HTERT RPE-1 (cell line): Measurements from ENCODE around the gene GPC3.
"Not testable (repeated sequence)": the region's sequence is repeated elsewhere in the genome, so short reads cannot be mapped to it uniquely, and the experiment has no call there.

Experiments used
- in situ Hi-C: fragments of 300-500 bp; cut with MboI; formaldehyde crosslinking; loops from 4 replicates; pipeline ENCODE4 v1.14.3; 2020; ENCODE audit warnings: low sequenced_read_pairs

Gene GPC3

DNA sequence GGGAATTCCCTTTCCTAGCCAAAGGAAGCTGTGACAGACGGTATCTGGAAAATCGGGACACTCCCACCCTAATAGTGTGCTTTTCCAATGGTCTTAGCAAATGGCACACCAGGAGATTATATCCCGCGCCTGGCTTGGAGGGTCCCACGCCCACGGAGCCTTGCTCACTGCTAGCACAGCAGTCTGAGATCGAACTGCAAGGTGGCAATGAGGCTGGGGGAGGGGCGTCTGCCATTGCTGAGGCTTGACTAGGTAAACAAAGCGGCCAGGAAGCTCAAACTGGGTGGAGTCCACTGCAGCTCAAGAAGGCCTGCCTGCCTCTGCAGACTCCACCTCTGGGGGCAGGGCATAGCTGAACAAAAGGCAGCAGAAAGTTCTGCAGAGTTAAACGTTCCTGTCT, 364.0 kb downstream of the GPC3 start:
- in situ Hi-C loops = not testable (repeated sequence)

DNA sequence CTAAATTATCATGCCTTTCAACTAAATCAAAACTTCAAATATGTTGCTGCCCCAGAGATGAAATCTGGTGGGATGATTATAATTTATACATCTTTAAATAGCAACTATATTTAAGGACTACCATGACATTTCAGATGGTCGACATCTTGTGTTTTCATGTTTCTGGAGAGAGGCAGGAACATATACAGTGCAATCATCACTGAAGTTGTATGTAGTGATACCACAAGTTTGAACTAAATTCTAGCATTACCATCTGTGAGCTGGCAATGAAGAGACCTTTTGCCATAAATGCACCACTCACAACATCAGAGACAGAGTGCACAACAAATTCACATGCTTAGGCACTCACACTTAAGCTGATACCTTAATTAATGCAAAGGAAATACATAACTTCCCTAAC, 373.7 kb downstream of the GPC3 start:
- in situ Hi-C loops = no loop called here

DNA sequence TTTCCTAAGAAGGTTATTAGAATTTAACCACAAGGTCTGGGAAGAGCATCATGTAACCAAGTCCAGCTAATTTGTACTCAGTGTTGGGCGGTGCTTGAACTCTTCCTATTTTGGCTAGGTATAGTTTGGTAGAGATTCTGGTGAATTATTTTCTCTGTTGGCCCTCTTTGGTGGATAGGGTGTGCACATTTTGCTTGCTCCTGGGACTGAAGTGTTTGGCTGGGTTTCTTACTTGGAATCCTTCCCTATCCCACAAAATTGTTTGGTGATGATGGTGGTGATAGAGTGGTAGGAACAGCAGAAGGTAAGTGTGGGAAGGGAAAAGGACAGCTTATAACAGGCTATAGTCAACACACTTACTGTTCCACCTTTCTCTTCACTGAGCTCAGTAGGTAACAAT, 375.3 kb downstream of the GPC3 start:
- in situ Hi-C loops = no loop called here

DNA sequence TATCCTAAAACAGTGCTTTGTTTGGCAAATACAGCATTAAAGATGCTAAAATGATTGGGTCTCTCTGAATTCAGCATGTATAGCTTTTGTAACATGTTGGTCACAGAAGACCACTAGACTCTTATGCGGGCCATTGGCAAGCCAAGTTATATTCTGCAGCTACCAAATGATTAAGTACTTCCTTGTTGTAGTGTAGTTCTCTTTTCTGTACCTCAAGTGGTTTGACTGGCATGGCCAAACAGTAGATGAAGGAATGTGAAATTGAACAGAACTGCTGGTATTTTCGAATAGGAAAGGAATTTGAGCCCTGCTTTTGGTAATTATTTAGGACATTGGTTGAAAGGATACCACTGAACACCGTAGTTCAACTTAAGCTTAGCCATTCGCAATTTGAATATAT, 376.2 kb downstream of the GPC3 start:
- in situ Hi-C loops = no loop called here

DNA sequence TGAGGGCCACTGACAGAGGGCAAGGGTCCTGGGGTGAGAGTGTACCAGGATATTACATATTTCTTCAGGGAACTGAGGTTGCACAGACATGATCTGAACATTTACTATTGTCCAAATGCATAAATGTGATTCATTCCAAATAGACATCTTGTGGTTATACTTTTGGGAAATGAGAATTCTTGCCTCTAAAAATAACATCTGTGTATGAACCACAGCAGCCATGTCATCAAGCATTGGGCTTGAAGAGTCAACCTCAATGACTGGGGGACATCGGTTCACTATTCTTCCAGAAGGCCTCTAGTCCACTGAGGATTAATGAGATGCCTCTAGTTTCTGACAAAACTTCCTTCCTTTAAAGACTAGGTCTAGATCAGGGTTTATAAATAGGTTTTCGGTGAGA, 377.0 kb downstream of the GPC3 start:
- in situ Hi-C loops = no loop called here

DNA sequence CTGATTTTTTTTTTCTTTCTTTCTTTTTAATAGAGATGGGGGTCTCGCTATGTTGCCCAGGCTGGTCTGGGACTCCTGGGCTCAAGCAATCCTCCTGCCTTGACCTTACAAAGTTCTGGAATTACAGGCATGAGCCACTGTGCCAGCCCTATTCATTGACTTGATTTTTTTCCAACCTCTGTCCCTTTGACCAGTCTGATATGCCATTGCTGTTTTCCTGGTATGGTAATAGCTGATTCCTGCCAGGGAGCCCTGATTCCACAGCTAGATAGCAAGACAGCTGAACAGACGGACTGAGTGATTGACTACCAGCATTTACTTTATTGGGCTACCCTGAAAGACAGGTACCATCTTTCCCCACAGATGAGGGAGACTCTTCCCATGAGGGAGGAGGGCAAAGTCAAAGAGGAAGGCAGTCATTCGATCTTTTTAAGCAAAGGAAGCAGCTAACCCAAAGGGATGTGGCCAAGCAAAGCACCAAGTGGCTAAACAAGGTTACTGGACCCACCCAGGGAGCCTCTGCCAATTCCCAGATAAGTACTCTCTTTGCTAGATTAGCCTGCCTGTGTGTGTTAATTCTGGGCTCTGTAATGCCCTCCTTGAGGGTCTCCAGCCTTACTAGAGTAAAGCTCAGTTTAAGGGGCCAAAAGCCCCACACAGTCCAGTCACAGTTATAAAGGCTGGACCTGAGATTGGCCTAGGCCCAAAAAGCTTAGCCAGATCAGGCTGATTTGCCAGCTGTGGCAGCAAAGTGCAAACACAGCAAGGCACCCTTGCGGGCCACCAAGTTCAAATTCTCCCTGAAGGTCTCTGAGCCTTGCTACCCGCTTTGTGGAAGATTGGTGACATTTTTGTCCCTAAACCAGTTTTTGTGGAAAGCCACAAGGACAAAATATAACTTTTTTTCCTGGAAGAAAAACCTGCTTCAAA, 377.7 kb downstream of the GPC3 start:
- in situ Hi-C loops = no loop called here

DNA sequence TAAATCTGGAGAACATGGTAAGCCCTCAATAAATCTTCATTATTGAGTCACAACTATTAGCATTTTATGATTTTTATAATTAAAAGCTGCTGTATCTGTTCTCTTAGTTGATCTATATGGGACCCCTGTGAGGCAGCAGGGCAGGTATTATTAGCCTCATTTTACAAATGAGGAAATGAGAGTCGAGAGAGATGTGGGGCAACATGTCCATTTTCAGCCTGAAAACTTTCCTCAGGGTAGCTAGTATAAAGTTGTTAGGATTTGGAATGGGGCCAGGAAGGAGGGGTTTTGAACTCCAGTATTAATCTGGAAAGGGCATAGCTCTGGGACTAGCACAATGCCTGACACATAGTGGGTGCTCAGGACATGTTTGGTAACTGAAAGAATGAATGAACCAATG, 378.4 kb downstream of the GPC3 start:
- in situ Hi-C loops = no loop called here

DNA sequence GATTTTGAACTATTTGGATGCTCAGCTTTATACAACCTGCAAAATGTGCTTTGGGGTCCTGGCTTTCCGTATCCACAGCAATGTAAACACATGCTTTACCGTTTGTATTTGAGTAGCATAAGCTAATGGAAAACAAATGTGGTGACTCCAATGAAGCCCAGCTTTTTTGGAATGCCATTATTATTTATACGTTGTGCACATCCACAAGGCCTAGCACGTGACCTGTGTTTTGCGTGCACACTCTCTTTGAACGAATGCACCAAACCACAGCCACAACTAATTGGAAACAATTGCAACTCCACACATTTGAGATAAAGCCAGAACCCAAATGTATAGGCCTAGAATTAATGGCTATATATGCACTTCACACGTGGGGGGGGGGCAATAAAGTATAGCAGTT, 380.6 kb downstream of the GPC3 start:
- in situ Hi-C loops = no loop called here

DNA sequence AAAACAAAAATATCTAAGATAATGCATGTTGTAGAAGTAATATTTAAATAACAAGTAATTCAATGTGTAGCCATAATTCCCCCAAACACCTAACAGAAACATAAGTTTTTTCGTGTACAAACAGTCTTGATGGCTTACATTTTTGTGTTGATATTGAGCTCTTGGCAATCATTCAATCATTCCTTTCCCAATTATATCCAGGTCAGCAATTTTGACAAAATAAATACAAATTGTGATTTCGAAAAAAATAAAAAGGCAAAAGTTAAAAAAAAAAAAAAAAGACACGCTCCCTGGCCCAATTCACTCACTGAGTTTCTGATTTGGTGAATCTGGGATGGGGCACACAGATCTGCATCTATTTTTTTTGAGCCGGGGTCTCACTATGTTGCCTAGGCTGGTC, 382.5 kb downstream of the GPC3 start:
- in situ Hi-C loops = no loop called here

DNA sequence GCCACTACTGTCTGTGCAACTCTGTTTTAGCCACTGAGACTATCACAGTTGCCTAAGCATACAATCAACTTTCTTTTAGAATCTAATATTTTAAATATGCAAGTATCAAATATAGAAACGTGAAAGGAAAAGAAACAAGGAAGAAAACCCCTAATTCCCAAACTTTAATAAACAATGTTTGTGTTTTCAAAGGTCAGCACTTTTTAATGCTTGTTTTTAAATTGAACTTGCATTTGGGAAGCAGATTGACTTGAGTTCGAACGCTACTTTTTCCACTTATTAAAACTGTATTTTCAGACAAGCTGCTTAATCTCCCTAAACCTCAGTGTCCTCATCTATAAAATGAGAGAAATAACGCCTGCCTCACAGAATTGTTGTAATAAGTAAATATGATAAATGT, 384.3 kb downstream of the GPC3 start:
- in situ Hi-C loops = no loop called here

DNA sequence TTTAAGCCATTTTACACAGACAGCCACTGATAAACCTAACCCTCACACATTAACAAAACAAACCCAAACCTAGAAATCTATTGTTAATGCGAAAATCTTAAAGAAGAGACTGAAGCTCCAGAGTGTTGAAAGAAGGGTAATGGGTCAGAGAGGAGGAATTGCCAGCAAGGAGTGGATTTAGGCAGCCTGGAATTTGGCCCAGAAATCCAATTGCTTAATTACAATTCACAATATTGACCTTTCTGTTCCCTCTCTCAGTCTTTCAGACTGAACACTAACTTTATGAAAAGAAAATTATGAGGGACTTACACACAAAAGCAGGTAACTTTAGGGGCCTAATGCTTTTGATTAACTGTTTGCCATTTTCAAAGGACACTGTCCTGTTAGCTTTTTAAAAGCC, 384.9 kb downstream of the GPC3 start:
- in situ Hi-C loops = no loop called here

DNA sequence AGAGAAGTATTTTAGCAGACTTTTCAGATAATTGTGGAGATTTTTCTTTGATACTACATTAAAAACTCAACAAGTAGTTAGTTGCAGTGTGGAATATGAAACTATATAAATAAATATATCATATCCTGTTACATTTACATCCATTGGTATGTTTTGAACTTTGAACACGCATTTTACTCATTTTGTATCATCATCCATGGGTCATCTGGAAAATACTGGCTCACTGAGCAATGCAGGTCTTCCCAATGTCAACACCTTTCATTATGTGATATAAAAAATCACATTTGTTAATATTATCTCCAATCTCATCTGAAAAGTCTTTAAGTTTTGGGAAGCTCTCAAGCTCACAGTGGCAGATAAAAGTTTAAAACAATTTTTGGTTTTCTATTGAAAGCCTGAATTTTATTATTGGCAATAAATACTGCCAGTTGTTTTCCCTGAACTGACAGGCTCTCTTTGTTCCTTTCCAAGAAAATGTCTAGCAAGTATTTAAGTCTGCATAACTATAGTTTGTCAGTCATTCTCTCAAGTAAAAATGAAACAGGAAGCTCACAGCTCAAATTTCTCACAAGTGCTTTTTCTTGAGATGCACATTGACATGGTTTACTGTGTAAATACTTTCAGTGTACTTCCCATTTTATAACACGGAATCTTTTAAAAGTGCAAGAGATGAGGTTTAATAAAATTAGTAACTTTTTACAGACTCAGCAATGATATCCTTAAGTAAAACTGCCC, 386.6 kb downstream of the GPC3 start:
- in situ Hi-C loops = no loop called here

DNA sequence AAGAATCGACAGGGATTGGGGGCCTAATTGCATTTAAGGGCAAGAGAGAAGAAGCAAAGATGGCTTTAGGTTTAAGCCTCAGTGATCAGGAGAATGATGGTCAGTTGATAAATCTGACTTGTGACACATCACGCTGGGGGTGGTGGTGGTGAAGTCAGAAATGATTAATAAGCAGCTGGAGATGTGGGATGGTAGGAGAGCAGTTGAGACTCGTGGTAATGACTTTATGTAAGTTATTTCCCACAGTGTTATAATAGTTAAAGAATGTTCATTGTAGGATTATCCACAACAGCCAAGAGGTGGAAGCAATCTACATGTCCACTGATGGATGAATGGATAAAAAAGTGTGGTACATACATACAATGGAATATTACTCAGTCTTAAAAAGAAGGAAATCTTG, 391.2 kb downstream of the GPC3 start:
- in situ Hi-C loops = no loop called here

DNA sequence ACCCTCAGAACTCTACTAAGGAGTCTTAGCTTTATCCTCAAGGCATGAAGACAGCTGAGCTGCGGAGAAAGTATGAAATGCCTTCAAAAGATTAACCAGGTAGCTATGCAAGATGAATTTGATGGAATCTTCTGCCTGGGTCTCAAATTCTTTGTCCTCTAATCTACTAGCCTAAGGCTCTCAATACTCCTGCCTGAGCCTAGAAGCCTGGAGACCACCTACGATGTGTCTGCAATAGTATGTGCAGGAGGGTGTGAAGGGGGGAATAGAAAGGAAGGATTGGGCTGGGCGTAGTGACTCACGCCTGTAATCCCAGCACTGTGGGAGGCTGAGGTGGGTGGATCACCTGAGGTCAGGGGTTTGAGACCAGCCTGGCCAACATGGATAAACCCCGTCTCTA, 391.9 kb downstream of the GPC3 start:
- in situ Hi-C loops = no loop called here

DNA sequence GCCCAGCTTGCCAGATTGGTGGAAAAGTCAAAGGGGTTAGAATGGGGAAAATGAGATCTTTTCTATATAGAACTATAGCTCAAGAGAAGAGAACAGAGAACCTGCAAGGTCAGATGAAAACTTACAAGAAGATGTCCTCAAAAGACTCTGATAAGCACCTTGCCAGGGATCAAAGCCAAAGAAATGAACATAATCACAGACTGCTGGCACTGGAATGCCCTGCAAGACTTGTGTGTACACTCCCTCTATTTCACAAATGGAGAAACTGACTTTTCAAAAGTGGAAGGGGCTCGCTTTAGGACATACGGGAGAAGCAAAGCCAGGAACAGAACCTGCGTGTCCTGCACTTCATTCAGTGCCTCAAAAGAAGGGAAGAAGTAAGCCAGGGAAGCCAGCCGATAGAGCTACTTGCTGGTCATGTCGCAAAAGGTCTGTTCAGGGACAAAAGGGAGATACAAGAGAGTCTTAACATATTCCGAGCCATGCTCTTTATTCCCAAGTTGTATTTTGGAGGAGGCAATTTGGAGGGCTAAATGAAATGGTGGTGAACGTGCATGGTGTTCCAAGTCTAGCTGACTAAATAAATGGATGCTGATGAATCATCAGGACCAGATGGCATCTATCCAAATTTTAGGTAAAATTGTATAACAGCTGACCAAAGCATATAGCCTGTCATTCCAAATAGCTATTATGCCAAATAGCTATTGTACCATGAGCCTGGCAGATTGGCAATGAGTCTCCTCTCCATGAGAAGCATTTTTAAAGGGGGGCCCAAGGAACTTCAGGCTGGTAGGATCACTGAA, 394.5 kb downstream of the GPC3 start:
- in situ Hi-C loops = no loop called here

DNA sequence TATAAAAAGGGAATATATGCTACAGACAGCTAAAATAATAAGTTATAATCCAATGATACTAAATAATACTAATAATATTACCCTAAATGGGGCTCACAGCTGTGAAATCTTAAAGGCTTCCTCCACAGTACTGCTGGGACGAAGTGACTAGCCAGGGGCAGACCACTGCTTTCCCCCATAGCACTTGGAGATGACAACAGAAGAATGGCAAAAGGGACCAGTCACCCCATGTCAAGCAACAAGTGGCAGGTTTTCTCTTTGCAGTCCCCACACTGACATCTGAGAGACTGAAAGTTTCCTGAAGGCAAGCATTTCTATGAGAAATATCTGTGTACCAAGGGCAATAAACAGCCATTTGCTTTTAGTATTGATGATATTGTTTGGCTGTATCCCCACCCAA, 396.6 kb downstream of the GPC3 start:
- in situ Hi-C loops = no loop called here

DNA sequence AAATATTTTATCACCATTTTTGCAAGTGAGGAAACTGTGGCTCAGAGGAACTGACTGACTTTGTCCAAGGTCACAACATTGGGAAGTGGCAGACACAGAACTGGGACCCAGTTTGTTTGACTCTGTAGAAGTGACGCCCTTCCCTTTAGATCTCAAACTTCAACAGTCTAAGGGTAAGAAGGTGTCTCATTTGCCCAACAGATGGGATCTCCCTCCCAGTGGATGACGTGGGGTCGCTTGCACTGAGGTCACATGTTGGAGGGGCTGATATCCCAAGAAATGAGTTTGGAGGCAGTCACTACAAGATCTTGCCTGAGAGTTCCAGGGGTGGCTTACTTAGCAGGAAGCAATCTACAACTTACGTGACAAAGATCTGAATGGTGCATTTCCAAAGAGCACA, 397.6 kb downstream of the GPC3 start:
- in situ Hi-C loops = no loop called here

DNA sequence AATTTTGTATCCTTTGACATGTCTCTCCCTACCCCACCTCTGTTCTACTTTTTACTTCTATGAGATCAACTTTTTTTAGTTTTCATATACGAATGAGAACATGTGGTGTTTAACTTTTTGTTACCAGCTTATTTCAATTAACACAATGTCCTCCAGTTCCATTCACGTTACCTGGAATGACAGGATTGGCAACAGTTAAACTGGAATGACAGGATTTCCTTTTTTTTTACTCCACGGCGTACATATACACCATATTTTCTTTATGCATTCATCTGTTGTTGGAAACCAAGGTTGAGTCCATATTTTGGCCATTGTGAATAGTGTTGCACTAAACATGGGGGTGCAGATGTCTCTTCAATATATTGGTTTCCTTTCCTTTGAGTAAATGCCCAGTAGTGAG, 398.3 kb downstream of the GPC3 start:
- in situ Hi-C loops = no loop called here

DNA sequence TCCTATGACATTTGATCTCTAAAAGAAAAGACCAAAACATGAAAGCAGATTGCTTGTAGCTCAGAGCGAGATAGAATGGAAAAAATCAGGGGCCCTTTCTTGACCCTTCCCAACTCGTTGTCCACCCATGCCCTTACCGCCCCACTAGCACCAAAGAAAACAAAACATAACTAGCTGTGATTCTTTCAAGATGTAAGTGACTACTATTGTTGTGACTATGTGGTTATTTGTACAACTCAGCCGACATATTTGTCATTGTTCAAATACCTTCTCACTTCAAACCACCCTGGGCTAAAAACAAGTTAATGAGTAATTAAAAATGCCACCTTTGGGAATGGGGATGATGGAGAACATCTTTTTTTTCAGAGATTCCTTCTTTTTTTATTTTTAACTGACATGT, 399.0 kb downstream of the GPC3 start:
- in situ Hi-C loops = no loop called here

DNA sequence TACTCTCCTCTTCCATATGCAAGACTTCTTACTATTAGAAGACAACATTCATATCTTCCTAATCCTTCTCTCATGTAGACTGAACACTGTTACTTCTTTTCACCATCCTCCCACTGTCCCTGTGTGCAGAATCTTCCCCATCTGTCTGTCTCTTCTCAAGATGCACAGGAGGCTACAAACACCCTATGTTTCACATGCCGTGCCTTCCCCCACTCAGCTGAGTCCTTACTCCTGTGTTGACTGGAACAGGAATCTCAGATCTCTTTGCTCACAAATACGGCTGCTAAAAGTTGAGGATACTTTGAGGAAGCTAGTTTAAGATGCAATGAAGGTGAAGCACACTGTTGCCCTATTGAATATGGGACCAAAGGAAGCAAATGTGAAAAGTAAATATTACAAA, 401.6 kb downstream of the GPC3 start:
- in situ Hi-C loops = no loop called here

DNA sequence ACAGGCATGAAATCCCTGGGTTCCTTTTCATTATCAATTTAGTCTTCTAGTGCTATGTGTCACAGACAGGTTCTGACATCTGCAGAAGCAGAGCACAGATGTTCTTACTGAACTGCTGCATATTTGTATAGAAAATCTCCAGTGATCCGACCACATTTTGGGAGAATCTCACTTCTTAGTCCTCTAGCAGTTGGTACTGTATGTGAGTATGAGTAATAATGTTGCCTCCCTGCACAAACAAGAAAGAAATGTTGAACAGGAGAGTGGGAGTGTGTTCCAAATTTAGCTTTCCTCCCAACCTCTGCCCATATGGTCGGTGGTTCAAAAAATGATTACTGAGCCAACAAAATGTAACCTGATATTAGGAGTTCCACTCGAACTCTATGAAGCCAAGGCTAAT, 404.8 kb downstream of the GPC3 start:
- in situ Hi-C loops = no loop called here

DNA sequence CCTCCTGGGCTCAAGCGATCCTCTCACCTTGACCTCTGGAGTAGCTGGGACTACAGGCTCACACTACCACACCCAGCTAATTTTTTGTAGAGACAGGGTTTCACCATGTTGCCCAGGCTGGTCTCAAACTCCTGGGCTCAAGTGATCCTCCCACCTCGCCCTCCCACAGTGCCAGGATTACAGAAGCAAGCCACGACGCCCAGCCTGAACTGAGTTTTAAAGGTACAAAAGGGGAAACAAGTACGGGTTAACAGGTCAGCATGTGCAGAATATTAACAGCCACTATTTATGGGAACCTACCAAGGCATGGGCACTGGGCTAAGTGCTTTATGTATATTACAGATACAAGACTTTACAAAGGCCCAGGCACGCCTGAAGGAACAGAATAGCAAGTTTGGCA, 405.8 kb downstream of the GPC3 start:
- in situ Hi-C loops = no loop called here
